SK-N-SH (cell line): ENCODE results near the gene OR8G5. TPM values are rescaled to one million over a fixed set of nuclear protein-coding genes. Genes with fewer than 3 reads are reported as not detected.

Experiments used
- CTCF ChIA-PET: fragments of 300-600, 350-600 bp; formaldehyde crosslinking; extraction: SDS; loops from one replicate; lab custom pipeline; 2021; lab: Yijun Ruan, JAX
- POLR2A ChIA-PET: fragments of 350-600 bp; sonication (Branson Sonifier 250); formaldehyde crosslinking; extraction: SDS; loops from one replicate; lab custom pipeline; 2020; ENCODE audit warnings: antibody characterized with exemption, inconsistent platforms; lab: Yijun Ruan, JAX
- DNase-seq: peaks from one replicate; pipeline ENCODE4 v3.0.0; 2012
- H2AFZ ChIP-seq: fragments of 200-600 bp; sonication (generic); 2 replicates; pipeline ENCODE4 v1.8.1; 2016; ENCODE audit warnings: antibody characterized with exemption, mild to moderate bottlenecking, low read depth
- H3F3A ChIP-seq: fragments of 200-600 bp; sonication (generic); replicated peaks from 2 replicates; pipeline ENCODE3; 2016; ENCODE audit warnings: antibody characterized with exemption, mild to moderate bottlenecking; ENCODE audit not compliant: insufficient read depth
- H3K27ac ChIP-seq, 2 experiments: fragments of 200-500 bp in 1 of 2; fragments of 200-600 bp in 1 of 2; sonication (Bioruptor generic) in 1 of 2; sonication (generic), shearing (Covaris generic) in 1 of 2; 2 replicates each; pipeline versions ENCODE4 v1.5.1 to v1.6.1; 2014 to 2016; ENCODE audit warnings: low read depth in 2 of 2, inconsistent platforms in 1 of 2, low read length in 1 of 2, mild to moderate bottlenecking in 1 of 2, mixed read lengths in 1 of 2
- H3K27me3 ChIP-seq: fragments of 200-600 bp; sonication (generic), shearing (Covaris generic); 2 replicates; pipeline ENCODE4 v1.6.1; 2016; ENCODE audit warnings: mixed run types; ENCODE audit not compliant: insufficient read depth
- H3K36me3 ChIP-seq, 2 experiments: fragments of 200-500 bp in 1 of 2; fragments of 200-600 bp in 1 of 2; sonication (Bioruptor generic) in 1 of 2; sonication (generic) in 1 of 2; replicated peaks in 1 of 2; 2 replicates each; pipeline versions ENCODE3 to v1.5.1; 2014 to 2016; ENCODE audit warnings: low read length in 1 of 2, mild to moderate bottlenecking in 1 of 2; ENCODE audit not compliant: insufficient read depth in 2 of 2, control insufficient read depth in 1 of 2
- H3K4me1 ChIP-seq, 2 experiments: fragments of 200-500 bp in 1 of 2; fragments of 200-600 bp in 1 of 2; sonication (Bioruptor generic) in 1 of 2; sonication (generic), shearing (Covaris generic) in 1 of 2; 2 replicates each; pipeline versions ENCODE4 v1.5.1 to v1.6.1; 2014 to 2016; ENCODE audit warnings: low read depth in 1 of 2, low read length in 1 of 2, mixed run types in 1 of 2; ENCODE audit not compliant: insufficient read depth in 2 of 2, control insufficient read depth in 1 of 2
- H3K4me2 ChIP-seq: fragments of 200-600 bp; sonication (generic), shearing (Covaris generic); 2 replicates; pipeline ENCODE4 v1.6.1; 2017; ENCODE audit warnings: mixed run types
- H3K4me3 ChIP-seq, 2 experiments: fragments of 200-500 bp in 1 of 2; fragments of 200-600 bp in 1 of 2; sonication (Bioruptor generic) in 1 of 2; sonication (generic), shearing (Covaris generic) in 1 of 2; 2 replicates each; pipeline versions ENCODE4 v1.5.1 to v1.8.1; 2014 to 2016; ENCODE audit warnings: low read depth in 2 of 2, inconsistent platforms in 1 of 2, low read length in 1 of 2, mild to moderate bottlenecking in 1 of 2, mixed read lengths in 1 of 2, moderate library complexity in 1 of 2
- H3K79me2 ChIP-seq: fragments of 200-600 bp; sonication (generic); 2 replicates; pipeline ENCODE4 v1.8.1; 2017; ENCODE audit warnings: mild to moderate bottlenecking; ENCODE audit not compliant: insufficient read depth
- H3K9ac ChIP-seq: fragments of 200-600 bp; sonication (generic); 2 replicates; pipeline ENCODE4 v1.6.1; 2017; ENCODE audit warnings: mixed run types
- H3K9me2 ChIP-seq: fragments of 200-600 bp; sonication (generic); 2 replicates; pipeline ENCODE4 v1.6.1; 2017; ENCODE audit warnings: mixed run types
- H3K9me3 ChIP-seq: fragments of 200-600 bp; sonication (generic); 2 replicates; pipeline ENCODE4 v1.6.1; 2017; ENCODE audit warnings: mixed run types, mild to moderate bottlenecking, moderate library complexity
- H4K20me1 ChIP-seq: fragments of 200-600 bp; sonication (generic); 2 replicates; pipeline ENCODE4 v1.6.1; 2017; ENCODE audit warnings: mild to moderate bottlenecking, mixed run types; ENCODE audit not compliant: insufficient read depth
- ELF1 ChIP-seq: IDR thresholded peaks from 2 replicates; pipeline ENCODE4 v1.4.0; 2012
- EZH2phosphoT487 ChIP-seq: fragments of 200-600 bp; sonication (generic); IDR thresholded peaks from 2 replicates; pipeline ENCODE4 v1.6.1; 2017; ENCODE audit warnings: low read depth, mixed run types, mild to moderate bottlenecking, antibody characterized with exemption, moderate library complexity, borderline replicate concordance
- FOSL2 ChIP-seq: IDR thresholded peaks from 2 replicates; pipeline ENCODE4 v1.4.0; 2012; ENCODE audit warnings: low read depth, mild to moderate bottlenecking, moderate library complexity, borderline replicate concordance
- FOXM1 ChIP-seq: IDR thresholded peaks from 2 replicates; pipeline ENCODE4 v1.4.0; 2012; ENCODE audit warnings: low read depth, mild to moderate bottlenecking
- IRF3 ChIP-seq: fragments of 150-350 bp; IDR thresholded peaks from 2 replicates; pipeline ENCODE4 v1.6.1; 2016; ENCODE audit warnings: mild to moderate bottlenecking, low read depth, low read length
- MAX ChIP-seq: IDR thresholded peaks from 2 replicates; pipeline ENCODE4 v1.4.0; 2012; ENCODE audit warnings: low read depth
- MEF2A ChIP-seq: IDR thresholded peaks from 2 replicates; pipeline ENCODE4 v1.4.0; 2012; ENCODE audit warnings: low read depth, borderline replicate concordance
- NFIC ChIP-seq: IDR thresholded peaks from 2 replicates; pipeline ENCODE4 v1.4.0; 2012; ENCODE audit warnings: borderline replicate concordance
- PBX3 ChIP-seq: IDR thresholded peaks from 2 replicates; pipeline ENCODE4; 2012
- POLR2AphosphoS5 ChIP-seq: IDR thresholded peaks from 2 replicates; pipeline ENCODE4 v1.6.1; 2012; ENCODE audit warnings: low read depth, low read length
- RCOR1 ChIP-seq: fragments of 150-350 bp; IDR thresholded peaks from 2 replicates; pipeline ENCODE4 v1.6.1; 2017; ENCODE audit warnings: antibody characterized with exemption, low read length
- RFX5 ChIP-seq: IDR thresholded peaks from 2 replicates; pipeline ENCODE4 v1.6.1; 2012; ENCODE audit warnings: mild to moderate bottlenecking, improper control_type of control experiment, low read length
- RXRA ChIP-seq: IDR thresholded peaks from 2 replicates; pipeline ENCODE4 v1.4.0; 2012; ENCODE audit warnings: low read depth, mild to moderate bottlenecking, borderline replicate concordance
- TCF12 ChIP-seq: IDR thresholded peaks from 2 replicates; pipeline ENCODE4 v1.4.0; 2012
- TEAD4 ChIP-seq: IDR thresholded peaks from 2 replicates; pipeline ENCODE4 v1.4.0; 2012; ENCODE audit warnings: mild to moderate bottlenecking, borderline replicate concordance; ENCODE audit not compliant: insufficient read depth
- ZBTB33 ChIP-seq: IDR thresholded peaks from 2 replicates; pipeline ENCODE4 v1.4.0; 2012; ENCODE audit warnings: low read depth, borderline replicate concordance
- polyA plus RNA-seq, 3 experiments: library from polyadenylated mRNA; depleted of rRNA; stranded (reverse); fragments of >200 nt; gene quantifications; 2 replicates each; pipeline ENCODE4 v1.2.3, GENCODE V29; 2012

The OR8G5 gene
- polyA plus RNA-seq, 1 of the 3 experiments (the other 2 are of a cell fraction): not detected

- TF ChIP-seq MAX (no peak), RFX5 (no peak), FOXM1 (no peak), POLR2AphosphoS5 (no peak), RXRA (no peak), RCOR1 (no peak), ZBTB33 (no peak)
Observed at GRCh38 chr11:124294687-124295086, 38.5 kb downstream of the OR8G5 start (continued).

GRCh38 chr11:124296016-124296415, 39.8 kb downstream of the OR8G5 start:
- no peaks in the 10 kb centered on the region for H3K27me3 ChIP-seq

More at GRCh38 chr11:124296016-124296415, 39.8 kb downstream of the OR8G5 start:
- Histone ChIP-seq H3K9ac (no peak overlapping the region), H3K4me3 (no peak overlapping the region), H3K4me1 (no peaks in the 10 kb centered on the region), H3F3A (no peaks in the 10 kb centered on the region), H2AFZ (no peak overlapping the region), H3K27ac (no peak overlapping the region), H3K9me3 (no peaks in the 10 kb centered on the region), H4K20me1 (no peaks in the 10 kb centered on the region), H3K79me2 (no peaks in the 10 kb centered on the region), H3K9me2 (no peaks in the 10 kb centered on the region), H3K4me2 (no peak overlapping the region), H3K36me3 (no peaks in the 10 kb centered on the region)
- ChIA-PET CTCF (no interaction called here), POLR2A (no interaction called here)
- DNase-seq: no peak
- TF ChIP-seq ELF1 (no peak), TEAD4 (no peak), PBX3 (no peak), IRF3 (no peak), FOXM1 (no peak), FOSL2 (no peak), TCF12 (no peak), RFX5 (no peak), NFIC (no peak), MEF2A (no peak), POLR2AphosphoS5 (no peak), EZH2phosphoT487 (no peak)
